Spleen (tissue), 11 donors: ENCODE measurements around the gene NXPE3. TPM values are rescaled to one million over a fixed set of nuclear protein-coding genes. Genes with fewer than 3 reads are reported as not detected.

Experiments used
- DNase-seq: peaks from one replicate; pipeline ENCODE4 v3.0.0-alpha.2; 2020
- H3K27ac ChIP-seq, 8 donors: fragments of 200-600 bp; sonication (generic) in 7 of 8; 1 replicate in 4 of 8; 2 replicates in 4 of 8; pipeline versions ENCODE4 v1.5.0 to v1.8.0; 2016 to 2021; ENCODE audit warnings: inconsistent platforms in 4 of 8, mild to moderate bottlenecking in 4 of 8, moderate library complexity in 1 of 8
- H3K27me3 ChIP-seq, 7 donors: fragments of 200-600 bp; sonication (generic) in 6 of 7; replicated peaks in 1 of 7; 1 replicate in 4 of 7; 2 replicates in 3 of 7; pipeline versions ENCODE4 v1.5.0 to v1.8.0; 2016 to 2021; ENCODE audit warnings: inconsistent platforms in 3 of 7, mild to moderate bottlenecking in 1 of 7
- H3K36me3 ChIP-seq, 6 donors: fragments of 200-600 bp; sonication (generic) in 5 of 6; 1 replicate in 4 of 6; 2 replicates in 2 of 6; pipeline versions ENCODE4 v1.5.0 to v1.8.0; 2016 to 2021; ENCODE audit warnings: inconsistent platforms in 2 of 6
- H3K4me1 ChIP-seq, 6 donors: fragments of 200-600 bp; sonication (generic) in 5 of 6; 1 replicate in 3 of 6; 2 replicates in 3 of 6; pipeline versions ENCODE4 v1.5.0 to v1.8.0; 2016 to 2021; ENCODE audit warnings: inconsistent platforms in 3 of 6
- H3K4me3 ChIP-seq, 8 donors: fragments of 200-600 bp; sonication (generic) in 7 of 8; 1 replicate in 4 of 8; 2 replicates in 4 of 8; pipeline versions ENCODE4 v1.5.0 to v1.8.0; 2016 to 2021; ENCODE audit warnings: inconsistent platforms in 4 of 8, mild to moderate bottlenecking in 4 of 8, moderate library complexity in 2 of 8
- H3K9me3 ChIP-seq, 8 donors: fragments of 200-600 bp; sonication (generic) in 7 of 8; 1 replicate in 4 of 8; 2 replicates in 4 of 8; pipeline versions ENCODE4 v1.5.0 to v1.8.0; 2016 to 2021; ENCODE audit warnings: inconsistent platforms in 4 of 8
- CTCF ChIP-seq, 11 experiments: fragments of 200-600 bp in 7 of 11; fragments of 450-650 bp in 4 of 11; sonication (generic) in 4 of 11; IDR thresholded peaks in 8 of 11; conservative IDR thresholded peaks in 3 of 11; 1 replicate in 7 of 11; 2 replicates in 4 of 11; pipeline versions ENCODE4 v1.4.0 to v1.8.0; 2016 to 2021; ENCODE audit warnings: antibody characterized with exemption in 11 of 11, inconsistent platforms in 4 of 11, mild to moderate bottlenecking in 1 of 11
- POLR2A ChIP-seq, 3 donors: fragments of 450-650 bp; IDR thresholded peaks; one replicate each; pipeline ENCODE4 v1.5.1; 2017; ENCODE audit warnings: antibody characterized with exemption in 3 of 3, mild to moderate bottlenecking in 1 of 3
- POLR2AphosphoS5 ChIP-seq, 3 donors: sonication (generic); formaldehyde crosslinking; IDR thresholded peaks; one replicate each; pipeline ENCODE4 v1.5.1; 2017; ENCODE audit warnings: antibody characterized with exemption in 3 of 3
- WGBS, 5 donors: extraction: QIAGEN DNeasy Blood & Tissue Kit in 3 of 5; methylation state at CpG; one replicate each; pipeline versions ENCODE4 v1.1.5 to v1.1.7; 2013 to 2018; 5-methylcytosine and 5-hydroxymethylcytosine counted together
- intact Hi-C: fragments of 100-400 bp; cut with DNase I; formaldehyde crosslinking; loops from one replicate; pipeline ENCODE4 v1.15.0; 2023; ENCODE audit warnings: low total_unique reads
- polyA plus RNA-seq, 3 donors: library from polyadenylated mRNA; stranded (reverse); fragments of 200-250 nt; gene quantifications; one replicate each; pipeline ENCODE4 v1.2.1, GENCODE V29; 2013
- total RNA-seq, 7 donors: library from RNA; depleted of rRNA in 3 of 7; stranded (reverse); fragments of >200 nt in 3 of 7; fragmentation: NEBNext Ultra II Directional in 4 of 7; extraction: Animal tissue kit (Norgen Biotek cat#: 25700) in 4 of 7; gene quantifications; one replicate each; pipeline versions ENCODE4 v1.1.0 to v1.2.1, GENCODE V29; 2016 to 2021
- donor health status: healthy with polysubstance abuse.
- donor health status: DM: no; HTN: no; CAD: no; lungs with moderate emphysema.
- donor health status: DM: no; HTN: no; CAD: no.
- donor health status: Bipolar disorder and iron deficiency.
- donor health status: healthy.
- donor health status: DM: no; HTN: no; CAD: no.
- donor health status: DM: yes; HTN: yes; CAD: no.

NXPE3 gene
- total and polyA plus RNA-seq, 10 donors: 6.9 to 39.1 (median 25.5) TPM

- Histone ChIP-seq H3K9me3 (peaks cover 0 to 6% (median 0%) of the 10 kb centered on the region in 8 donors), H3K27ac (peak overlapping the region in 7 of 8 donors; percentile 98 to 100 (median 99)), H3K4me3 (no peak overlapping the region), H3K36me3 (peaks cover 0 to under 1% (median 0%) of the 10 kb centered on the region in 6 donors), H3K27me3 (no peaks in the 10 kb centered on the region), H3K4me1 (peaks cover 7 to 49% (median 20%) of the 10 kb centered on the region in 6 donors)
- intact Hi-C loops: no loop called here
- DNase-seq: no peak
- WGBS, 5 donors: 85 to 97% (median 95%) methylated on average over 2 of the region's 2 CpGs
- no peak for TF ChIP-seq POLR2AphosphoS5 (IDR thresholded peaks at IDR 0.05)
- no peak for TF ChIP-seq CTCF (IDR thresholded peaks at IDR 0.05 in 8 of 11, conservative IDR thresholded peaks at IDR 0.05 in 3 of 11)
- TF ChIP-seq POLR2A (IDR thresholded peaks at IDR 0.05): no peak
Measured at GRCh38 chr3:101846709-101847108, 67.7 kb downstream of the NXPE3 start.

GRCh38 chr3:101847328-101847727 lies 68.3 kb downstream of the NXPE3 start:
- TF ChIP-seq POLR2A (IDR thresholded peaks at IDR 0.05) (no peak), POLR2AphosphoS5 (IDR thresholded peaks at IDR 0.05) (no peak), CTCF (IDR thresholded peaks at IDR 0.05 in 8 of 11, conservative IDR thresholded peaks at IDR 0.05 in 3 of 11) (no peak)
- Histone ChIP-seq H3K4me1 (peaks cover 13 to 54% (median 26%) of the 10 kb centered on the region in 6 donors), H3K4me3 (no peak overlapping the region), H3K27me3 (no peaks in the 10 kb centered on the region), H3K36me3 (peaks cover 0 to 7% (median 4%) of the 10 kb centered on the region in 6 donors), H3K9me3 (peaks cover 0 to 2% (median 0%) of the 10 kb centered on the region in 8 donors), H3K27ac (peak overlapping the region in 7 of 8 donors; percentile 98 to 100 (median 99))
- no peak for DNase-seq
- 45 to 69% (median 54%) methylated on average over 3 of the region's 3 CpGs for WGBS, 5 donors
- intact Hi-C loops: no loop called here

GRCh38 chr3:101848326-101848725 lies 69.3 kb downstream of the NXPE3 start:
- Histone ChIP-seq H3K36me3 (peaks cover 3 to 17% (median 14%) of the 10 kb centered on the region in 6 donors), H3K4me1 (peaks cover 16 to 54% (median 36%) of the 10 kb centered on the region in 6 donors), H3K27me3 (no peaks in the 10 kb centered on the region), H3K9me3 (no peaks in the 10 kb centered on the region), H3K4me3 (peak overlapping the region in 6 of 8 donors; percentile 68 to 79 (median 74)), H3K27ac (peak overlapping the region; percentile 98 to 100 (median 100))
- intact Hi-C loops: no loop called here
- TF ChIP-seq POLR2A (IDR thresholded peaks at IDR 0.05): no peak
- TF ChIP-seq CTCF (IDR thresholded peaks at IDR 0.05 in 8 of 11, conservative IDR thresholded peaks at IDR 0.05 in 3 of 11): no peak
- no peak for TF ChIP-seq POLR2AphosphoS5 (IDR thresholded peaks at IDR 0.05)
- DNase-seq: no peak
- 69 to 82% (median 77%) methylated on average over 3 of the region's 3 CpGs for WGBS, 5 donors

GRCh38 chr3:101848754-101849713 lies 70.0 kb downstream of the NXPE3 start, which contains the start of gene NFKBIZ:
Gene NFKBIZ, plus strand, starts transcription at chr3:101849514. Its CDS starts 115 bp downstream, at chr3:101849629.
- peaks cover 18 to 60% (median 41%) of the 10 kb centered on the region in 6 donors for H3K4me1 ChIP-seq
- intact Hi-C loops: no loop called here
- peak; percentile 99 for DNase-seq
- H3K27ac ChIP-seq: peak within 1 kb of the TSS; percentile 98 to 100 (median 100)
- peak; percentile 99 for TF ChIP-seq POLR2AphosphoS5 (IDR thresholded peaks at IDR 0.05)
- peak; percentile 91 to 98 (median 94) for TF ChIP-seq POLR2A (IDR thresholded peaks at IDR 0.05)
- peak in 2 of 11 experiments; percentile 10 to 27 for TF ChIP-seq CTCF (IDR thresholded peaks at IDR 0.05 in 8 of 11, conservative IDR thresholded peaks at IDR 0.05 in 3 of 11)
- H3K4me3 ChIP-seq: peak within 1 kb of the TSS; percentile 68 to 87 (median 76)
- H3K36me3 ChIP-seq: peaks cover 3 to 24% (median 21%) of the 10 kb centered on the region in 6 donors
- 1 to 6% (median 3%) methylated on average over 30 to 95 of the region's 95 CpGs for WGBS, 5 donors
- no peaks in the 10 kb centered on the region for H3K27me3 ChIP-seq
- H3K9me3 ChIP-seq: no peaks in the 10 kb centered on the region
